Osteocyte (in vitro differentiated cells): ENCODE data around the gene HLA-G. TPM values are rescaled to one million over a fixed set of nuclear protein-coding genes. Genes with fewer than 3 reads are reported as not detected.

Experiments used
- DNase-seq: peaks from one replicate; pipeline ENCODE4 v3.0.0; 2021; ENCODE audit warnings: mixed read lengths; ENCODE audit not compliant: unreplicated experiment; ENCODE audit errors: extremely low spot score
- H3K27ac Mint-ChIP-seq: one replicate; pipeline ENCODE4 v1.8.0; 2021; ENCODE audit warnings: mild to moderate bottlenecking, mixed read lengths; ENCODE audit not compliant: unreplicated experiment
- H3K27me3 Mint-ChIP-seq: one replicate; pipeline ENCODE4 v1.8.0; 2021; ENCODE audit warnings: mixed read lengths; ENCODE audit not compliant: unreplicated experiment
- H3K36me3 Mint-ChIP-seq: one replicate; pipeline ENCODE4 v1.8.0; 2021; ENCODE audit warnings: mixed read lengths; ENCODE audit not compliant: unreplicated experiment
- H3K4me1 Mint-ChIP-seq: one replicate; pipeline ENCODE4 v1.8.0; 2021; ENCODE audit warnings: mixed read lengths; ENCODE audit not compliant: unreplicated experiment
- H3K4me3 Mint-ChIP-seq: one replicate; pipeline ENCODE4 v1.8.0; 2021; ENCODE audit warnings: mild to moderate bottlenecking, moderate library complexity, mixed read lengths; ENCODE audit not compliant: unreplicated experiment
- H3K9me3 Mint-ChIP-seq: one replicate; pipeline ENCODE4 v1.8.0; 2021; ENCODE audit warnings: mixed read lengths; ENCODE audit not compliant: unreplicated experiment
- CTCF ChIP-seq: fragments of 200-600 bp; sonication (generic); IDR thresholded peaks from 2 replicates; pipeline ENCODE4 v1.5.0; 2021; ENCODE audit warnings: antibody characterized with exemption, mild to moderate bottlenecking, moderate library complexity
- total RNA-seq: library from RNA; stranded (reverse); gene quantifications from 2 replicates; pipeline ENCODE4 v1.2.1, GENCODE V29; 2021

Gene HLA-G
- total RNA-seq, 1 donor from 2014 or later: 0.32 TPM

GRCh38 chr6:29826271-29826670 is 1.4 kb upstream of the HLA-G start:
- H3K27ac Mint-ChIP-seq: no peak overlapping the region
- no peak for TF ChIP-seq CTCF
- H3K36me3 Mint-ChIP-seq: no peaks in the 10 kb centered on the region
- no peaks in the 10 kb centered on the region for H3K9me3 Mint-ChIP-seq
- no peak overlapping the region for H3K4me3 Mint-ChIP-seq
- no peak for DNase-seq
- no peaks in the 10 kb centered on the region for H3K4me1 Mint-ChIP-seq
- peaks cover 78% of the 10 kb centered on the region for H3K27me3 Mint-ChIP-seq

- no peaks in the 10 kb centered on the region for H3K9me3 Mint-ChIP-seq
- H3K4me3 Mint-ChIP-seq: no peak overlapping the region
Observed at GRCh38 chr6:29828471-29828797, 809 bp downstream of the HLA-G start.

GRCh38 chr6:29829766-29830165 is 2.1 kb downstream of the HLA-G start:
- Mint-ChIP-seq H3K9me3 (no peaks in the 10 kb centered on the region), H3K27me3 (peaks cover 77% of the 10 kb centered on the region), H3K4me3 (no peak overlapping the region), H3K36me3 (no peaks in the 10 kb centered on the region), H3K27ac (no peak overlapping the region), H3K4me1 (no peaks in the 10 kb centered on the region)
- no peak for TF ChIP-seq CTCF
- no peak for DNase-seq

More at GRCh38 chr6:29828471-29828797, 809 bp downstream of the HLA-G start:
- DNase-seq: no peak
- TF ChIP-seq CTCF: no peak
- H3K27me3 Mint-ChIP-seq: peaks cover 79% of the 10 kb centered on the region
- H3K27ac Mint-ChIP-seq: no peak overlapping the region
- no peaks in the 10 kb centered on the region for H3K4me1 Mint-ChIP-seq
- no peaks in the 10 kb centered on the region for H3K36me3 Mint-ChIP-seq

- TF ChIP-seq CTCF: no peak
- H3K36me3 Mint-ChIP-seq: no peaks in the 10 kb centered on the region
- H3K27me3 Mint-ChIP-seq: peaks cover 76% of the 10 kb centered on the region
- DNase-seq: no peak
- H3K4me3 Mint-ChIP-seq: no peak overlapping the region
- no peak overlapping the region for H3K27ac Mint-ChIP-seq
- no peaks in the 10 kb centered on the region for H3K9me3 Mint-ChIP-seq
- H3K4me1 Mint-ChIP-seq: no peaks in the 10 kb centered on the region
Observed at GRCh38 chr6:29830409-29830808, 2.8 kb downstream of the HLA-G start.

GRCh38 chr6:29831776-29832175 is 4.2 kb downstream of the HLA-G start:
- no peak overlapping the region for H3K4me3 Mint-ChIP-seq

More at GRCh38 chr6:29831776-29832175, 4.2 kb downstream of the HLA-G start:
- TF ChIP-seq CTCF: no peak
- H3K36me3 Mint-ChIP-seq: no peaks in the 10 kb centered on the region
- H3K4me1 Mint-ChIP-seq: no peaks in the 10 kb centered on the region
- no peak for DNase-seq
- no peaks in the 10 kb centered on the region for H3K9me3 Mint-ChIP-seq
- peaks cover 75% of the 10 kb centered on the region for H3K27me3 Mint-ChIP-seq
- H3K27ac Mint-ChIP-seq: no peak overlapping the region
